GM19438 (cell line): ENCODE measurements around the gene TPRG1.

Source experiments
- ATAC-seq: cut with Tn5 transposase; IDR thresholded peaks from one replicate; pipeline ENCODE4 v1.9.1; 2021; ENCODE audit warnings: low read depth; ENCODE audit not compliant: unreplicated experiment

TPRG1 gene

DNA sequence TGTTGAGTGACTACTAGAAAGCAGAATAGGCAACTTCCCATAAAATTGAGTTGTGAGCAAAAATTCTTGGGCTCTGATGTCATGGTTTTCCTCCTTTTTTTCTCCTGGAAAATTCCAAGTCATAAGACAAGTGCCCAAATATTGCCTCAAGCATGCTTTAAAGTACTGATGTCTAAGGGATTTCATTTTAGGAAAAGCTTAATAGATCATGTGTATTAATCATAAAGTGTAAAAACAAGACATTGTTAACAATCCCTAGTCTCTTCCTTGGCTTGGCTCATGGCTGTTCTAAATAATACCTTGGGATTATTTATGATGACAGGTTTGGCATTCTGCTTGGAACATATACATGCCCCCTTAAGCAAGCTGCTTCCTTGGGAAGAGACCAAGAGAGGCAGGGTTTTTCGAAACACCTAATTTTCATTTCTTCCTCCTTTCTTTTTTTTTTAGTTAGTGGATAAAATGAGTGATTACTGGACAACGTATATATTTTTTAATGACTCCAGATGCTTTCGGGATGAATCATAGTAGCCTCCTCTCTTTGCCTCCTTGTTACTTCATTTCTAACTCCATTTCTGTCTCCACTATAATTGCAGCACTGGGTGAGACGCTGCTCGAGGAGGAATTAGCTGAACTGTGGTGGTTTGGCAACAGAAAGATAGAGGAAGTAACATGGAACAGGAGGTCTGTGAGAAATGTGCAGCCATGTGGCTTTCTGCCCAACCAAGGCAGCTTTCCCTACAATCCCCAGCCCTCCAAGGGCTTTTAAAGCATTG lies 104.9 kb downstream of the TPRG1 start:
- no peak for ATAC-seq

DNA sequence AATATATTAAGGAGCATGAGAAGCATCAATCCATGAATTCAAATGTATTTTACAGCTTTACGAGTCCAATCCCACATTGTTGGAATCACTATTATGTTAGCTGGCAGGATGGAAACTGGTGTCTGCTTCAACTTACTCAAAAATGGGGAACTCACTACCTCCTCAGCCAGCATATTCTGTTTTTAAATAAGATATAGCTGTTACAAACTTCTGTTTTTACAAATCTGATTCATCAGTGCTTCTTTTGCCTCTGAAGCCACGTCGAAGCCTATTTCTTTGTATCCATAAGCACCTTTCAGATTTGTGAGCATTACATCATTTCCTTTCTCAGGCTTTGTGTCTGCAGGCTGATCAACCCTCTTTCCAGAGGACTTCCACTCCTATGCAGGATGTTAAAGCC lies 105.9 kb downstream of the TPRG1 start:
- no peak for ATAC-seq

DNA sequence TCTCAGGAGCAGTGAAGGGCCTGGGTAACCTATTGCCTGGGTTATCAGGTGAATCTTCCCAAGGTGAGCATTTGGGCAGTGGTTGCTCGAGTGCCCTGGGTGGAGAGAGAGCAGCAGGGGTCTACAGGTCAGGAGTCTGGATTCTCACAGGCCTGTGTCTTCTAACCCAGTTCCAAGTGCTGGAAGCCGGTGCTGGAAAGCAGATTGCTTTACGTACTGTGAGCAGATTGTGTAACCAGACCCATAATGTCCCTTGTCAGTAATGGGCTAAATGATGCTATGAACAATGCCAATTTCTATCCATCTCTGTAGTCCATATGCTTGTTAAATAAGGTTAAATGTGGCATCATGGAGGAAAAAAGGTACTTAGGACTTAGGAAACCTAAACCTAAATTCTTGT lies 106.5 kb downstream of the TPRG1 start:
- ATAC-seq: no peak

DNA sequence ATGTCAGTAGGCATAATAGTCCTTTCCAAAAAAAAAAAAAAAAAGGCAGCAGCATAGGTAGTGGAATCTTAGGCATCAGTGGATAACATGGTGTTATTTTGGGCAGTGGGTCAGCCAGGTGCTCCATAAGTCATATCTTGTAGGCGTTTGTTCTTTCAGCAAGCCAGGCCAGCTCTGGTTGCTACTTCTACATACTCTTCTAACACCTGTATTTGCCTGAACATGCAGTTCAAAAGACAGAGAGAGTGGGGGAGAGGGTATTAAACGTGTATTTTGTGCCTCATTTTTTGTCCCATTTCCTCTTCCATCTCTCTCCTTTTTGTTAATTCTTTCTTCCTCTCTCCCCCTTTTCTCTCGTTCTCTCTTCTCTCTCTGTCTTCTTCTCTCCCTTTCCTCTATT lies 110.4 kb downstream of the TPRG1 start:
- ATAC-seq: no peak

DNA sequence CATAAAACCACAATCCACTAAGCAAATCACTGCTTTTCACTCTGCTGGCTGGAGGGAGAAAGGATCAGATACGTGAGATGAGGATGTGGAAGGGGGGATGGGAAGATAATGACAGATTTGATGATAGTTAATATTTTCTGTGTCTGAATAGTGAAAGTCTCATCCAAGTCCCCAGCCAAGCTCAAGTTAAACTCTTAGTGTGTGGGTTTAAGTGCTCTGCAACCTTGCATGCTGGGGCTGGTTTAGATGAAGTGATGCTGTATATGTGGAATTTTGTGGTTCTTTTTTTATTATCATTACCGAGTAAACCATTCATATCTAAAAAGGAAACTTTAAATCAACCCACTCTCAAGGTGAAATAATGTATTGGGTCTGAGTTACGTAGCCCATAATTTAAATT lies 111.0 kb downstream of the TPRG1 start:
- ATAC-seq: no peak

DNA sequence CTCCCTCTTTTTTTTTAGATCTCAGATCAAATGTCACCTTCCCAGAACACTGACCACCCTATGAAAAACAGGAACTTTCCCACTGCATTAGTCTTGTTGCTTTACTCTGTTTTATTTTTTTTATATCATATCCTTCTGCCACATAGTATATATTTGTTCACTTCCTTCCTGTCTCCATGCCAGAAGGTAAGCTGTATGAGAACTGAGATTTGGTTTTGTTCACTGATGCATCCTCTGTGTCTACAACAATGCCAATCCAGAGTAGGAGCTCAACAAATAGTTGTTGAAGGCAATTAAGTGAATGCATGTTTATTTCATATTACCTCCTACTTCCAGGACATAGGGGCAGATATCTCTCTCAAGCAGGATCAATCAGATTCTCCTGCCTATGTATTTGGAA lies 114.4 kb downstream of the TPRG1 start:
- peak; percentile 44 for ATAC-seq

DNA sequence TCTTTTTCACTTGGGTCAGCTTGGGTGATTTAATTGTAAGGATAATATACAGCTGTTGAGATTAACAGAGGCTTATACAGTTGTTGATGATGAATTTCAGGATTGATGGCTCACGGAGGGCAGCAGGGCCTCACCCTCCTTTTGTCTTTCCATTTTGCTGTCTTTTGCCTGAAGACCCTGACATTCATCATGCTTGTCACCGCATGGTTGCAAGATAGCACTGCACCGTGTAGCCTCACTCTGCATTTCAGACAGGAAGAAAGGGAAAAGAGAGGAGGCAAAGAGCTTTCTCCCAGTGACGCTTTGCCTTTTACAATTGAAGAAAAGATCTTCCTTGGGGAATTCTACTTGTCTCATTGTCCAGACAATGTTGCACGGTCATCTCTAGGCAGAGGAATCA lies 115.1 kb downstream of the TPRG1 start:
- ATAC-seq: no peak

DNA sequence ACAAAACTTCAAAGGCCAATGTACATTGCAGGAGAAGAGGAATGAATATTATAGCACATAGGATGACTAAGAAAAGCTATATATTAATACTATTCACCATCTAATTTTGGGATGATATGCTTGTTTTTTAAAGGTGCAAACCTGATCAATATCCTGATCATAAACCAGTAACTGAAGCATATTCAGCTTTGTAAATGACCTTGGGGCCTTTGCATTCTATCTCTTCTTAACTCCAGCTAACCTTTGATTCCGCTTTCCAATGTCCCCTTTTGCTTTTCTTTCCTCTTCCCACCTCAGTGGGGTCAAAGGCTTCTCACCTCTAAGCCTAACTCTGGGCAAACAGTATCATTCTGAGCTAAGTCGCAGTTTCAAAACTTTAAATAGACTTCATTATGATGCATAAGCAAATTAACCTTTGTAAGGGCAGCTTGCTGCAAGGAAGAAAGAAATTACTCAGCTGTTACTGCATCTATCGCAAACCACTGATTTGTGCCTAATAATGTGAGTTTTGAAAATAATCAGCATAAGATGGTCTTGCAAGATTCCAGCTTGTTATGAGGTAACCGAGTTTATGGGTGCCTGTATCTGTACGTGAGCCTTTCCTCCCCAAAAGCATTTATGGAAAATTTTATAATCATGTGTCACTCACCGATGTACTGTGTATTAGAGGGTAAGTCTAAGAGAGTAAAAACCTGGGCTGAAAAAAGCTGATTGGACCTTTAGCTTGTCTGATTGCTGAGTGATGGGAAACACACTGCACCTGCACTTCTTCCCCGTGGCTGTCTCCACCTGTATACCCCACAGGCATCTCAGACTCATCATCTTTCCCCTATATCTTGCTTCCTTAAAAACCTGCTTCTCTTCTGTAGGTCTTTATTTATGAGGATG lies 116.8 kb downstream of the TPRG1 start:
- ATAC-seq: peak; percentile 78

DNA sequence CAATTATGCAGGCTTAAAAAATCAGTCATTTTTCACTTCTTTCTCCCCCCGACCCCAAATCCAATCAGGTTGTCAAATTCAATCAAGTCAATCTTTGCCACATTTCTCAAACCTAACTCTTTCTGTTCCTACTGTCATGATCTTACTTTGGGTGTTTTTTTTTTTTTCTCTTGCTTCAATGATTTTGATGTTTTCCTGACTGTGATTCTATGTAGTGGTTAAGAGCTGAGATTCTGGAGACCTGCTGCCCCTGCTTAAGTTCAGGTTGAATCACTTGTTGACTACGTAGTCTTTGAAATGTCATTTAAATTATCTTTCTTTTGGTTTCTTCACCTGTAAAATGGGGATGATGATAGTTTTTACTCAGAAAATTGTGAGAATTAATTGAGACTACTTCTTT lies 117.5 kb downstream of the TPRG1 start:
- no peak for ATAC-seq

DNA sequence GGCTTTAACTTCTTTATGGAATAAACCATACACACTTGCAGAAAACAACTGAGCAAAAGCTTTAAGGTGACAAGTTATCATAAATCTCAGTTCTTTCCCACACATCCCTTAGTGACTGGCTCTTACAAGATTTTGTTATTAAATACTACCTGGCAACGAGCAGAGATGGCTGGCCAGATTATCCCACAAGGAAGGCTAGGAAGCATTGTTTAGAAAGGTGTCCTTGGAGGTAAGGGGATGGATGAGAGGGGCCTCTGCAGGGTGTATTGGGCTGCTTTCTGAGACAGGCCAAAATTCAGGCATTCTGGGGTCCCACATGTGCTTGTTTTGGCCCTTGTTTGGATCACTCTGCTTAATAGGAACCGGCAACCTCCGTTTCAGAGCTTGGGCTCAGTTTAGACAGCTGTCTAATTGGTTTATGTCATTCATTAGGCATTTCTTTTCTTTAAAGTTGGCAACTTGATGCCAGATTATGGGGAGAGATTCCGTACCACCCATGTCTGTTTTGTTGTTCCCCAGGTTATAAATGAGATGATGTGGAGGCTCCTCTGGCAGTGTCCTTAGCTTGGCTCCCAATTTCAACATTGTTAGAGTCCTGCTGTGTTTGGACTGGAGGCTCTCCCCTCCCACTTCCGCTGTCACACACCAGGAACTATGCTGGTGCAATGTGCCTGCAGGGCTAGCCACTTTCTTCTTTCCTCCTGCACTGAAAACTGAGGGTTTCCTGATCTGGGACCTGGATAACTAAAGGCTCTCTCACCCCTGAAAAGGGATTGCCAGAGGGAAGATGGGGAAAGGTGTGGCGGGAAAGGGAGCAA lies 121.1 kb downstream of the TPRG1 start:
- ATAC-seq: no peak

DNA sequence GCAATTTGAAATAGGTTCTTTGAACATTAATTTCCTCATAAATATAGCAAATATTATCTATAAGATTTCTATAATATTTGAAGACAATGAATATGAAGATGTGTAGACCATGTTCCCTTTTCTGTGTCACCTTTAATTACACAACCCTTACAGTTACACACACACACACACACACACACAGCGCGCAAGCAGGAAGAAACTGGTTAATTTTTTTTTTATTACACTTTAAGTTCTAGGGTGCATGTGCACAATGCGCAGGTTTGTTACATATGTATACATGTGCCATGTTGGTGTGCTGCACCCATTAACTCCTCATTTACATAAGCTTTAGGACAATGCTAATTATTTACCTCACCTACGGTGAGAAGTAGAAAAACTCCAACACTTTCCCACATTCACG lies 122.9 kb downstream of the TPRG1 start:
- no peak for ATAC-seq

DNA sequence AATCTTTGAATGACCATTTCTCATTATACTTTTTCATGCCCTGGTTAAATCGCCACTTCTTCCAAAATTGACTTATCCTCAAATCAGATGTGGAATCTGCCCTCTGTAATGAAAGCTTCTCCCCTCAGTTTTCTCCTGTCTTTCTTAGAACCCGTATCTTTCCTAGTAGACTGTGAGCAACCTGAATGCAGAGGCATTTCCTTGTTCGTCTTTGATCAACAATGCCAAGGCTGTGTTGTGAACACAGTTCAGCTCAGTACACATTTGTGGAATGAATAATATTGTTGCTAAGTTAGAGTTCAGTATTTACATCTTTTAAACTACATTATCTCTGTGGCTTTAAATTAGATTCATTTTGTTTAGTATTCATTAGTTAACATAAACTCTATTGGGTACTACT lies 123.3 kb downstream of the TPRG1 start:
- ATAC-seq: no peak

DNA sequence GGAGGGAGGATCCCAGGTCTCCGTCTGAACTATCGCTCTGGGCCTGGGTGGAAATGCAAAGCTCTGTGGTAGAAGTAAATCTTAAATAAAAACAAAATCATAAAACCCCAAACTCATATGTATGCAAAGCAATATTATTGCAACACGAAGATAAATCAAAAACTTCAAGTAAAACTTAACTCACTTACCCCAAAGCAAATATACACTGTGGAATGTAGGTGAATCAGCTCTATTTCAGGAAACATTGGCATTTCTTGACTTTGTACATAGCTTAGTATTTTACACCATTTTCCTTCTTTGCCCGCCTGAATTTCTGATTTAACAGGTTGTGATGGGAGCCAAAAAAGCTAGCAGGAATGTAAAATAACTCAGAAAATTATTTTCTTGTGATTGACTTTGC lies 126.2 kb downstream of the TPRG1 start:
- no peak for ATAC-seq

DNA sequence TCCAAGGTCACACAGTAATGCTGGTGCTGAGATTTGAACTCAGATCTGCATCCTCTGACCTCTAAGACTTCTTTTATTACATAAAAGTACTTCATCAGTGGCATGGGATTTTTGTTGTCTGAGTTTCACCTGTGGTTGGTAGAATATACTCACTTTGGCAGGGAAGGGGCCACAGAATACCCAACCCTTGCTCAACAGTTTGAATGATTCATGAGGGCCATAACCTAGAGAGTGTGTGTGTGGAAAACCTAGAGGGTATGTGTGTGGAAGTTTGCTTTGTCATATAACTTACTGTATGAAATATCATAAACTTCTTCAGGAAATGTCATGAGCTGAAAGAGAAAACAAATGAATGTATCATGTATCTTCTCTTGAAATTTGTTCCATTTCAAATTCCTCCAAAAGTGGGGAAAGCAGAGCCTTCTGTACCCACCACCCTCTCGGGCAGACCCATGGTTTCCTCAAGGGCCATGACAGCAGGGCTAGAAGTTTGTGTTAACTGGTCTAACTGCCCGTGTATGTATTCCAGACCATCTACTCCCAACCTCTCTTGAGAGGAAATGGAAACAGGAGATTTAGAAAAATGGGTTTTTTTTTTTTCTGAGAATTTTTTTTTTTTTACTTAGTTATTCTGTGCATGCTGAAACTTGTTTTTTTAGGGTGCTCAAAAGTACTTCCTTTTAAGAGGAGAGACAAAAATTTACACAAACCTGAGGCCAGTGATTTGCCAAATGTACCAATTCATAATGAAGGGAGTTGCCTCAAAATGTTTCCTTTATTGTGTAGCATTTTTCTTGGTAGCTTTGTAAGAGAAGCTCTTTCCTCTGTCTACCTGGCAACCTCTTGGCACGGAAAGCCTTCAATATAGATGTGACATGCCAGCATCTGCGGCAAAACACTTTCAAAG lies 127.0 kb downstream of the TPRG1 start:
- ATAC-seq: no peak

DNA sequence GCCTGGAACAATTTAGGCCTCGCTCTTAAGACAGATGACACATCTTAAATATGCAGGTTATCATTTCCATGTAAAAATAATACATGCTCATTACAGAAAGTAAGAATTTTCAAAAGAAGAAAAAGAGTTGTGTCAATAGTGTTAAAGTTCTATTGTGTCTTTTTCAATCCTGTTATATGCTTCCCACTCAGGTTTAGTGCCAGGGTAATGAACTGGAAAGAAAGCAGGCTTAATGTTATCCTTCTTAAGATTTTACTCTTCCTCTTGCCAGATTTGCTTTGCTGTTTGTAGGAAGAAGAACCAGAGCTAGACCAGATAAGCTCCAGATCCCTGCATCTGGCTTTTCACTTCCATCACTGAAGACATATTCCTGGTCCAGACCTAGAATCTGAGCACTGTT lies 128.6 kb downstream of the TPRG1 start:
- ATAC-seq: no peak

DNA sequence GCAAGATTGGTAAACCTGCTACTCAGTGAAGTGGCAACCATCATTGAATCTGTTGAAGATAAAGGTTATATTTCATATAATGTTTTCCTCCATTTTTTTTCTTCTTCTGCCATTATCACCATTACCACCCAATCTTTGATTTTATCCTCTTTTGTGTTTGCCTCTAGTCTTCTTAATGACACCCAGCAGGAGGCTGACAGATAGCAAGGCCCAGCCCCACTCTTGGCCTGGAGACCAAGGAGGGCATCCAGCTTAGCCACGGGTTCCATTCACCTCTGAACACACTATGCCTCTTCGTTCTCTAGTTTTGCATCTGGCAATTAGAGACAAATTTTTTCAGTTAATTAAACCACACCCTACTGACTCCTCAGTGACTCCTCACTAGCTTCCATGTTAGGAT lies 129.7 kb downstream of the TPRG1 start:
- no peak for ATAC-seq

DNA sequence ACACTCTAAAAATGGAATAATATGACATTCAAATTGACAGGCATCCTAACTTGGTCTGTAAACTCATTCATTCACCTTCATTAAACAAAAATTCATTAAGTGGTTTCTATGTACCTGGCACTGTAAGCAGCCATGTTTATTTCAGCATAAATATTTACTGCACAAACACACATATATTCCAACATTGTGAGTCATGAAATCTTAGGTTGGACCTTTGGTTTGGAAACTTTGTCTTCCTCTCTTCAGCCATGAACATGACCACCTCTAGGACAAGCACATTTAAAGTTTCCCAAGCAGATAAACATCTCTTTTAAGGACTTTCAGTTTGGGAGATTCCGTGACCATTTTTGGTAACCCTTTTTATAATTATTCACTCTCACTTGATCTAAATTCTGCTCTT lies 131.8 kb downstream of the TPRG1 start:
- ATAC-seq: no peak

DNA sequence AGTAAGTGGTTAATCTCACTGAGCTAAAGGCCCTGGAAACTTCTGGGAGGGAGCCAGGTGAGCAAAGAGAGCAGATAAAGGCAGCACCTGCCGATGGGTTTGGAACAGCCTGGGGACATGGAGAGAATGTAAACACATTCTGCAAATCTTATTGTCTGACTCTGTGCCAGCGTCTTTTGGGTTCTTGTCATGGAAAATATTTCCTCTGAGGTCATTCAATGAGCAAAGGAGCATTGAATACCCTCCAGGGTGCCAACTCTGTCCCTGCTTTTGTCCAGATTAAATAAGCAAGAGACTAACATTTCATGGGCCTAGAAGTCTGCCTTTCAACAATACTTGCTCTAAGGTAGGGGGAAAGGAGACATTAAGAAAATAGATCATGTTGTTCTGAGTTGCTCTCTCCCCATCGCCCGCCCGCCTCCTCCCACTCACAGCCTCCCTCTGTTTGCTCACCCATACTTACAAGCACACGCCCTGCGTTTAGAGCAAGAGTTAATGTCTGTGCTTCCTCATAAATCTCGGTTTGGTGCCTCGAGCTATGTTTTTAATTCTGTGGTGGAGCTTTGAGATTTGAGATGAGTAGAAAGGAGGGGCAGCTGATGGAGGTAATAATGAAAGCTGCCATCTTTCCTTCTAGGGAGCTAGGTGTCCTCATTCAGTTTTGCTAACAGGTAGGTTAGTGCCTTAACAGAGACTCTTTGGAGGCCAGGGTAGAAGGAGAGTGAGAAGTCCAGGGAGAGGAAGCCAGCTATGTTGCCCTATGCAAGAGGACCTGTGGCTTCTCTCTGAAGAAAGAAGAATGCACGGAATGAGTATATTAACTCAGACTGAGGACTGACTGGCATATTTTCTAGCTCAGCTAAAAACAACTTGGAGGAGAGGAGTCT lies 132.9 kb downstream of the TPRG1 start:
- no peak for ATAC-seq

DNA sequence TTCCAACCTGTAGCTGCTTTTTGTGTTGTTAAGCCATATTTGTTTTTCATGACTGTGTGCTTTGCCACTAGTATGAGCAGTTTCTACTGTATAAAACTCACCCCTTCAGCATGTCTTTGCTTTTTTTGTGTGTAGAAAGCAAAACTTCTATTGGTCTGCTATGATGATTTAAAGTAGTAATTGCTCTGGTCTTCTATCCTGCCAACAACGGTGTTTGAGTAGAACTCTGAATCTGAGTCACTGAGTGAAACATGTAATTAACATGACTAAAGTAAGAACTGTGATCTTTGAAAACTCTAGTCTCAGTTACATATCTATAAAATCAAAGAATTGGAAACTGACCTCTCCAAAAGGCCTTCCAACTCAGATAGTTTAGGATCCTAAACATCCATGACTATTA lies 133.6 kb downstream of the TPRG1 start:
- no peak for ATAC-seq
